Head of caudate nucleus (tissue), 42 donors: ENCODE data around the gene INPP5D.

Experiments
- DNase-seq, 42 donors: peaks; one replicate each; pipeline versions ENCODE4 v3.0.0 to v3.0.0-alpha.2; 2020 to 2021; ENCODE audit warnings: mixed read lengths in 7 of 42
- intact Hi-C: fragments of 100-400 bp; cut with DNase I; formaldehyde crosslinking; loops from one replicate; pipeline ENCODE4 v1.15.0; 2022

The INPP5D gene

GRCh38 chr2:233101141-233101540 is 41.0 kb downstream of the INPP5D start:
- intact Hi-C loops = no loop called here
- no peak for DNase-seq

- intact Hi-C loops = no loop called here
- DNase-seq = no peak
Measured at GRCh38 chr2:233101816-233102215, 41.7 kb downstream of the INPP5D start.

- no peak for DNase-seq
- intact Hi-C loops = no loop called here
Measured at GRCh38 chr2:233105156-233105895, 45.2 kb downstream of the INPP5D start.

GRCh38 chr2:233105930-233106329 is 45.8 kb downstream of the INPP5D start:
- intact Hi-C loops = no loop called here
- DNase-seq = no peak

- no peak for DNase-seq
- intact Hi-C loops = no loop called here
Measured at GRCh38 chr2:233107011-233107410, 46.9 kb downstream of the INPP5D start.

- intact Hi-C loops = no loop called here
- no peak for DNase-seq
Measured at GRCh38 chr2:233107831-233108300, 47.7 kb downstream of the INPP5D start.

GRCh38 chr2:233108611-233109490 is 48.7 kb downstream of the INPP5D start:
- DNase-seq = no peak

GRCh38 chr2:233111427-233111826 is 51.3 kb downstream of the INPP5D start:
- intact Hi-C loops = no loop called here
- DNase-seq = no peak

More at GRCh38 chr2:233108611-233109490, 48.7 kb downstream of the INPP5D start:
- intact Hi-C loops = no loop called here

- DNase-seq = no peak
- intact Hi-C loops = no loop called here
Measured at GRCh38 chr2:233112329-233112728, 52.2 kb downstream of the INPP5D start.

- intact Hi-C loops = no loop called here
- DNase-seq = peak in 1 of 42 donors; percentile 10
Measured at GRCh38 chr2:233112776-233113452, 52.8 kb downstream of the INPP5D start.

- intact Hi-C loops = no loop called here
- peak in 1 of 42 donors; percentile 9 for DNase-seq
Measured at GRCh38 chr2:233114421-233114861, 54.3 kb downstream of the INPP5D start.

- DNase-seq = no peak
- intact Hi-C loops = no loop called here
Measured at GRCh38 chr2:233115121-233115520, 55.0 kb downstream of the INPP5D start.

- intact Hi-C loops = no loop called here
- DNase-seq = peak in 2 of 42 donors; percentile 10 to 32
Measured at GRCh38 chr2:233115741-233116140, 55.6 kb downstream of the INPP5D start.

GRCh38 chr2:233116946-233117345 is 56.8 kb downstream of the INPP5D start:
- intact Hi-C loops = no loop called here
- DNase-seq = peak in 19 of 42 donors; percentile 7 to 54 (median 33)

- intact Hi-C loops = no loop called here
- peak in 1 of 42 donors; percentile 11 for DNase-seq
Measured at GRCh38 chr2:233117351-233117750, 57.2 kb downstream of the INPP5D start.

GRCh38 chr2:233117811-233118647 is 57.9 kb downstream of the INPP5D start:
- intact Hi-C loops = no loop called here
- peak in 1 of 42 donors; percentile 12 for DNase-seq

- intact Hi-C loops = no loop called here
- DNase-seq = peak in 1 of 42 donors; percentile 12
Measured at GRCh38 chr2:233118648-233119000, 58.5 kb downstream of the INPP5D start.

- intact Hi-C loops = no loop called here
- peak in 2 of 42 donors; percentile 2 to 23 for DNase-seq
Measured at GRCh38 chr2:233119123-233119522, 59.0 kb downstream of the INPP5D start.

- DNase-seq = peak in 1 of 42 donors; percentile 12
- intact Hi-C loops = no loop called here
Measured at GRCh38 chr2:233119806-233120205, 59.7 kb downstream of the INPP5D start.
